CD4-positive, alpha-beta T cell treated with Interleukin-17A for 1 hour (primary cell): ENCODE measurements around the gene TBX6.

Source experiments
- DNase-seq: peaks from one replicate; pipeline ENCODE4 v3.0.0-alpha.2; 2020

The TBX6 gene

GRCh38 chr16:30085820-30086219 is 5.9 kb downstream of the TBX6 start:
- DNase-seq: no peak

DNA sequence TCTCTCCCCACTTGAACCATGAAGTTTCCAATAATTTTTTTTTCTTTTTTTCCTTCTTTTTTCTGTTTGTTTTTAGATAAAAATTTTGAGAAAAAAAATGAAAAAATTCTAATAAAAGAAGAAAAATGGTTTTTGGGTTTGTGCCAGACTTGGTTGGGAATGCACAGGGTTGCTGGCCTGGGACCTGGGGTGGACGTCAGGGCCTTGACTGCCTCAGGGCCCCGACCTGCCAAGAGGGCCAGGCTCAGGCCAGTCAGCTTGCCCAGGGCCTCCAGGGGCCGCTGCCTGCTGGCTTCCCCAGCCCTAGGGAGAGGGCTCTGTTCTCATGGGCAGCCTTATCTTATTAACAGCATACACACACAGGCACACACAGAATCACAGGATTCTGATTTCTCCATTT is 6.5 kb downstream of the TBX6 start:
- DNase-seq: no peak

DNA sequence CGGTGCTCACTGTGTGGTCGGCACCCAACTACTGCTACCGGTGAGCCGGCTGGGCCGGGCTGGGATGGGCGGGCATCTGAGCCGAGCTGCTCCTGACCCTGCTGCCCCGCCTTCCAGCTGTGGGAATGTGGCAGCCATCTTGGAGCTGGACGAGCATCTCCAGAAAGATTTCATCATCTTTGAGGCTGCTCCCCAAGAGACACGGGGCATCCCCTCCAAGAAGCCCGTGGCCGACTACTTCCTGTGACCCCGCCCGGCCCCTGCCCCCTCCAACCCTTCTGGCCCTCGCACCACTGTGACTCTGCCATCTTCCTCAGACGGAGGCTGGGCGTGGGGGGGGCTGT is 6.9 kb downstream of the TBX6 start:
- DNase-seq: no peak

DNA sequence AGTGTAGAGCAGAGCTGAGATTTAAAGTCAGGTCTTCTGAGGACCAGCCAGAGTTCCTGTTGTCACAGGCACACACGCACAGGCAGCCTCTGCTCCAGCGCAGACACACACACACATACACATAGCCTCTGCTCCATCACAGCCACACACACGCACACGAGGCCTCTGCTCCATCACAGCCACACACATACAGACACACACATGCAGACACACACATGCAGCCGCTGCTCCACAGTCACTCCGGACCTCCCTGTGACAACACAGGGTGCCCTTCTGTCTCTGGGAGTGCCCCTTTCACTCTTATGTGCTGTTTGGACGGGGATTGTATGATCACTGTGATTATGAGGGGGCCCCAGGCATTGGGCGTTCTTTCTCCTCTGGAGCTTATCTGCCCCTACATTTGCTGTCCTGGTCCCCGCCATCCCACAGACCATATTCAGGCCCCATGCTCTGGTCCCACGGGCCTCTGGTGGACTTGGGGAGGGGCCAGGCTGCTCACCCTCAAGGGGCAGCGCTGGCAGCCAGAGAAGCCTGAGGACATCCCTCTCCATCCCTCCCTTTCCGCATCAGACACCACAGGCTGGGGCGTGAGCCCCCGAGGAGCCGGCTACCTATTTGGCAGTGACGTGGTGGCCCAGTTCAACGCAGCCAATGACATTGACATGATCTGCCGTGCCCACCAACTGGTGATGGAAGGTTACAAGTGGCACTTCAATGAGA is 7.5 kb downstream of the TBX6 start:
- DNase-seq: no peak

GRCh38 chr16:30083216-30084055 is 8.3 kb downstream of the TBX6 start:
- no peak for DNase-seq

DNA sequence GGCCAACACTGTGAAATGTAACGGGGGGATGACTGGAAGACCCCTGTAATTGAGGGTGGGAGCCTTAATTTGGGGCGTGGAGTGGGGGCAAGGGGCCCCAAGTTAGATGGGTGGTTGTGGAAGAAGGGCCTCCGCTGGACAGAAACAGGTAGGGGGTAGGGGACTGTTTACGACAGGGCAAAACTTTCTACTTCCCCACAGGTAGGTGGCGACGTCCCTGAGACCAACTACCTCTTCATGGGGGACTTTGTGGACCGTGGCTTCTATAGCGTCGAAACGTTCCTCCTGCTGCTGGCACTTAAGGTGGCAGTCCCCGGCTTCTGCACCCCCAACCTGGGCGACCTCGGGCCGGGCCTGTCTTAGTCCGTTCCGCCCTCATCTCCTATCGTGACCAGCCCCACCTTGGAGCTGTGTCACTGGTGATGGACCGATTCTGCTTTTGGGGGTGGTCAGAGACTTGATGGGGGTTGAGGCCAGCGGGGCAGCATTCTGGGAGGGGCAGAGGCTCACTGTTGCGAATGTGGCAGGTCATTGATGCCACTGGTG is 9.1 kb downstream of the TBX6 start:
- DNase-seq: no peak

DNA sequence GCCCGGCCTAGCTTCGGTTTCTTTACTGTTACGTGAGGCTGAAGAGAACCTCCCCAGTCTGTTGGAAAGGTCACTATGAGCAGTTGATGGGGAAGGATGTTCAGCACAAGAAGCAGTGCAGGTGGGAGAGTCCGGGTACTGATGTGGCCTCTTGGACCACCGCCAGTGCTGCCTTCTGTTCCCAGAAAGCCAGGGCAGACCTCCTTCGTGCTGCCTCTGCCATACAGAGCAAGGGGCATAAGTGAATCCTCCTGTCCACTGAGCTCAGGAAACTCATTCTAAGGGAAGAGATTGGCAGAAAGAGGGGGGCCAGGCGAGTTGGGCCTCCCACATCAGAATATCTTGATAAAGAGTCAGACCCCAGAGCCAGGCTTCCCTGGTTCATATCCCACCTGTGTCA is 12.2 kb downstream of the TBX6 start:
- no peak for DNase-seq

DNA sequence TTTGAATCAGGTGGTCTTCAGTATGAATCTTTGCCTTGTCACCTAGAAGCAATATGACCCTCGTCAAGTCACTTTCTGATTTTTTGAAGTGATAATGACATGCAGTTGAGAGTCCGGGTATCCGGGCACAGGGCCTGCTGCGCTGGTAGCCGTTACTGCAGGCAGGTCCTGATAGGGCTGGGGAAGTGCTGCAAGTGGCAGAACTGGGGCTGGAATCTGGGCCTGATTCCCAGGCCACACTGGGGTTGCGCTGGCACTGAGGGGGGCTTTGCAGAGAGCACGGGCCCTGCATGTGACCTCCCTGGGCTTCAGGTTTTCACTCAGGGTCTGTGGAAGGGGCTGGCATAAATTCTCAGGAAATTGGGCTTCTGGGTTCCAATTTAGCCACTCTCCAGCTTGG is 13.0 kb downstream of the TBX6 start:
- no peak for DNase-seq

GRCh38 chr16:30077656-30078055 is 14.1 kb downstream of the TBX6 start:
- DNase-seq: no peak

- peak; percentile 31 for DNase-seq
These were observed 15.4 kb downstream of the TBX6 start for GRCh38 chr16:30076276-30076791.

DNA sequence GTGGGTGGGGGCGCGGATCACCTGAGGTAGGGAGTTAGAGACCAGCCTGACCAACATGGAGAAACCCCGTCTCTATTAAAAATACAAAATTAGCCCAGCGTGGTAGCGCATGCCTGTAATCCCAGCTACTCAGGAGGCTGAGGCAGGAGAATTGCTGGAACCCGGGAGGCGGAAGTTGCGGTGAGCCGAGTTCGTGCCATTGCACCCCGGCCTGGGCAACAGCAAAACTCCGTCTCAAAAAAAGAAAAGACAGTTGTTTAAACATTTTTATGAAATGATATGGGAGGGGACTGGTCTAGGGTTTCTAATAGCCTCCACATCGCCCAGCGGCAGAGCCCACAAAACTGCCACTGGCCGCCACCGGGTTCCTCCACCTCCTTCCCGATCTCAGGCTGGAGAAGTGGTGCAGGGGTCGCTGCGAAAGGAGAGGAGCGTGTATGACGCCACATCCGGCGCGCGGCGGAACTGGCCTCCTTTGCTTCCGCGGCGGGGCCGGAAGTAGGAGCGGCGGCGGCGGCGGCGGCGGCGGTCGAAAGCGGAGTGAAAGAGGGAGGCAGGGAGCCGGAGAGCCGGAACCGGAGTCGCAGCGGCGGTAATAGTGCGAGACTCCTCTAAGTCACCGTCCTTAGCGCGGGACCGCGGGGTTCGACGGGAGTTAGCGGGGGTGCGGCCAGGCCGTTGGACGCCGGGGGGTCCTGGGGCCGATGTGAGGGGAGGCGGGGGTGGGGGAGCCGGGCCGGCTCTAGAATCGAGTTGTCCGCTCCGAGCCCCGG is 16.0 kb downstream of the TBX6 start, which contains the start of gene PPP4C:
TSS of gene PPP4C (plus strand) at position 492 of the 773 bp plus-strand sequence. CDS start 384 bp downstream, outside the sequence.
- peak; percentile 90 for DNase-seq

- no peak for DNase-seq
These were observed 21.2 kb downstream of the TBX6 start for GRCh38 chr16:30070490-30070889.

DNA sequence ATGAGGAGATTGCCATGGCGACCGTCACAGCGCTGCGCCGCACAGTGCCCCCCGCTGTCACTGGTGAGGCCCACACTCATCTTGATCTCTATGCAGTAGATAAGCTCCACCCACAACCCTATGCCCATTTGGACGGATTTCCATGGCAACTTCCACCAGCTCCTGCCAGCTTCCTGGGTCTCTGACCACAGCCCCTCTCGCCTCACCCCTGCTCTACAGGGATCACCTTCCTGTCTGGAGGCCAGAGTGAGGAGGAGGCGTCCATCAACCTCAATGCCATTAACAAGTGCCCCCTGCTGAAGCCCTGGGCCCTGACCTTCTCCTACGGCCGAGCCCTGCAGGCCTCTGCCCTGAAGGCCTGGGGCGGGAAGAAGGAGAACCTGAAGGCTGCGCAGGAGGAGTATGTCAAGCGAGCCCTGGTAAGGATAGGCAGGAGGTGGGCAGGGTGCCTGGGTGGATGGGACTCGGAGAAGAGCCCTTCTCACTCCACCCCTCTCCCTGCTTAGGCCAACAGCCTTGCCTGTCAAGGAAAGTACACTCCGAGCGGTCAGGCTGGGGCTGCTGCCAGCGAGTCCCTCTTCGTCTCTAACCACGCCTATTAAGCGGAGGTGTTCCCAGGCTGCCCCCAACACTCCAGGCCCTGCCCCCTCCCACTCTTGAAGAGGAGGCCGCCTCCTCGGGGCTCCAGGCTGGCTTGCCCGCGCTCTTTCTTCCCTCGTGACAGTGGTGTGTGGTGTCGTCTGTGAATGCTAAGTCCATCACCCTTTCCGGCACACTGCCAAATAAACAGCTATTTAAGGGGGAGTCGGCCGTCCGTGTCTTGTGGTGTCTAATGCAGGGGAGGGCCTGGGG is 21.9 kb downstream of the TBX6 start:
- DNase-seq: no peak

GRCh38 chr16:30068750-30069610 is 22.7 kb downstream of the TBX6 start:
- peak; percentile 70 for DNase-seq

DNA sequence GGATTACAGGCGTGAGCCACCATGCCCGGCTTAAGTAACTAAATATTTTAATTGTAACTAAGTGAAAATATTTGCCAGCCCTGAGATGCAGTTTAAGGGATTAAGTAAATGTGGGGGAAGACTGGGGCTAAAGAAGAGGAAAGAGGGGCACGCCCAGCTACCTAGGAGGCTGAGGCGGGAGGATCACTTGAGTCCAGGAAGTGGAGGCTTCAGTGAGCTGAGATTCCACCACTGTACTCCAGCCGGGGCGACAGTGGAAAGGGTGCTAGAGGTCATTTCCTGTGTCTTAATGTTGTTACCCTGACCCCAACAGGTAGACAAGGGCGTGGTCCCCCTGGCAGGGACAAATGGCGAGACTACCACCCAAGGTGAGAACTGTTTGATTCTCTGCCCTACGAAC is 23.4 kb downstream of the TBX6 start:
- DNase-seq: no peak

- DNase-seq: no peak
These were observed 24.2 kb downstream of the TBX6 start for GRCh38 chr16:30067584-30067916.

DNA sequence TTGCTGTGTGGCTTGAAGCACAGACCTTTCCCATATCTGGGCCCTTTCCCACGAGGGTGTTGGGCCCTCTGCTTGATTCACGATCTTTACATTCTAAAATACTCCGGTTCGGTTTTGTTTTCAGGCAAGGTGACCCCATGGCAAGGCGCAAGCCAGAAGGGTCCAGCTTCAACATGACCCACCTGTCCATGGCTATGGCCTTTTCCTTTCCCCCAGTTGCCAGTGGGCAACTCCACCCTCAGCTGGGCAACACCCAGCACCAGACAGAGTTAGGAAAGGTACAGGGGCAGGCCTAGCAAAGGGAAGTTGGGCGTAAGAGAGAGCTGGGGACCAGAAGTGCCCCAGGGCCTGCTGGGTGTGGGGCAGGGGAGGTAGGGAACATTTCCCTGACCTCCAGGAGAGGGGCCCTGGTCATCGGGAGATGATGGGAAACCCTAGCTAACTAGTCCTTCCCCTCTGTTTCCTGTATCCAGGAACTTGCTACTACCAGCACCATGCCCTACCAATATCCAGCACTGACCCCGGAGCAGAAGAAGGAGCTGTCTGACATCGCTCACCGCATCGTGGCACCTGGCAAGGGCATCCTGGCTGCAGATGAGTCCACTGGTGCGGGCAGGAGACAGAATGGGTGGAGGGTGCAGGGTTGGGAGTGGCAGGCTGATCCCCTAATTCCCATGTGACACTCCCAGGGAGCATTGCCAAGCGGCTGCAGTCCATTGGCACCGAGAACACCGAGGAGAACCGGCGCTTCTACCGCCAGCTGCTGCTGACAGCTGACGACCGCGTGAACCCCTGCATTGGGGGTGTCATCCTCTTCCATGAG is 24.8 kb downstream of the TBX6 start:
- DNase-seq: no peak

- DNase-seq: no peak
These were observed 25.6 kb downstream of the TBX6 start for GRCh38 chr16:30065943-30066760.
